H1 (cell line): ENCODE results near the gene TEX29. TPM values are rescaled to one million over a fixed set of nuclear protein-coding genes. Genes with fewer than 3 reads are reported as not detected.

Source experiments
- CTCF ChIA-PET: fragments of 300-600 bp; sonication (Branson Sonifier 250); formaldehyde crosslinking; loops from one replicate; lab custom pipeline; 2021; ENCODE audit not compliant: partially characterized antibody; lab: Charles Lee
- POLR2A ChIA-PET: fragments of 300-600 bp; sonication (Branson Sonifier 250); formaldehyde crosslinking; loops from one replicate; lab custom pipeline; 2021; ENCODE audit warnings: inconsistent platforms; ENCODE audit not compliant: partially characterized antibody; lab: Charles Lee
- DNase-seq, 2 experiments: peaks; one replicate each; pipeline versions ENCODE4 v3.0.0 to v3.0.0-alpha.2; 2010 to 2022; ENCODE audit warnings: low spot score in 2 of 2, low read depth in 1 of 2, mixed read lengths in 1 of 2
- FAIRE-seq: peaks from 2 replicates; lab custom pipeline; 2011; peaks lifted over from hg19 to GRCh38; lab: Jason Lieb, UNC
- H2AFZ ChIP-seq: 2 replicates; pipeline ENCODE4 v1.8.1; 2012; ENCODE audit warnings: low read length, inconsistent platforms
- H2AK5ac ChIP-seq: 2 replicates; pipeline ENCODE4 v1.6.1; 2013; ENCODE audit warnings: low read depth, low read length
- H2BK120ac ChIP-seq: replicated peaks from 2 replicates; pipeline ENCODE3; 2013; ENCODE audit warnings: low read depth, low read length, inconsistent platforms
- H2BK12ac ChIP-seq: 2 replicates; pipeline ENCODE4 v1.6.1; 2013; ENCODE audit warnings: low read depth, low read length
- H2BK15ac ChIP-seq: 2 replicates; pipeline ENCODE4 v1.6.1; 2013; ENCODE audit warnings: low read length
- H2BK20ac ChIP-seq: 2 replicates; pipeline ENCODE4 v1.6.1; 2013; ENCODE audit warnings: low read length
- H2BK5ac ChIP-seq: 2 replicates; pipeline ENCODE4 v1.6.1; 2013; ENCODE audit warnings: low read depth, low read length
- H3K14ac ChIP-seq: 2 replicates; pipeline ENCODE4 v1.6.1; 2013; ENCODE audit warnings: inconsistent platforms; ENCODE audit not compliant: insufficient read length
- H3K18ac ChIP-seq: 2 replicates; pipeline ENCODE4 v1.6.1; 2013; ENCODE audit warnings: low read length; ENCODE audit errors: extremely low read depth
- H3K23ac ChIP-seq: 2 replicates; pipeline ENCODE4 v1.6.1; 2013; ENCODE audit warnings: inconsistent platforms; ENCODE audit not compliant: insufficient read length
- H3K23me2 ChIP-seq: 2 replicates; pipeline ENCODE4 v1.6.1; 2013; ENCODE audit warnings: low read depth, low read length
- H3K27ac ChIP-seq: 2 replicates; pipeline ENCODE4 v1.6.1; 2011; ENCODE audit warnings: low read depth, low read length, inconsistent platforms
- H3K27me3 ChIP-seq, 4 experiments: replicated peaks in 1 of 4; 1 replicate in 1 of 4; 2 replicates in 3 of 4; pipeline versions ENCODE4 v1.6.1 to v1.8.1; 2011 to 2013; ENCODE audit warnings: low read length in 3 of 4, mild to moderate bottlenecking in 3 of 4, inconsistent platforms in 2 of 4, mixed read lengths in 2 of 4, moderate library complexity in 1 of 4; ENCODE audit not compliant: control insufficient read depth in 3 of 4, insufficient read depth in 3 of 4; ENCODE audit errors: extremely low read depth in 1 of 4
- H3K36me3 ChIP-seq, 4 experiments: 2 replicates each; pipeline versions ENCODE4 v1.6.1 to v1.8.1; 2011 to 2013; ENCODE audit warnings: mild to moderate bottlenecking in 4 of 4, low read length in 3 of 4, moderate library complexity in 2 of 4, control low read depth in 1 of 4, inconsistent platforms in 1 of 4; ENCODE audit not compliant: insufficient read depth in 4 of 4, control insufficient read depth in 2 of 4
- H3K4ac ChIP-seq: replicated peaks from 2 replicates; pipeline ENCODE3; 2013; ENCODE audit warnings: low read length, low read depth, mixed read lengths, inconsistent platforms; ENCODE audit not compliant: insufficient read length
- H3K4me1 ChIP-seq, 4 experiments: replicated peaks in 1 of 4; 1 replicate in 1 of 4; 2 replicates in 3 of 4; pipeline versions ENCODE4 v1.6.1 to v1.8.1; 2011 to 2013; ENCODE audit warnings: low read length in 3 of 4, inconsistent platforms in 2 of 4, mixed read lengths in 1 of 4; ENCODE audit not compliant: insufficient read depth in 4 of 4, control insufficient read depth in 3 of 4
- H3K4me2 ChIP-seq, 2 experiments: 2 replicates each; pipeline versions ENCODE4 v1.6.1 to v1.8.1; 2011 to 2013; ENCODE audit warnings: low read depth in 2 of 2, low read length in 2 of 2, control low read depth in 1 of 2, inconsistent platforms in 1 of 2, mild to moderate bottlenecking in 1 of 2; ENCODE audit not compliant: insufficient read depth in 1 of 2
- H3K4me3 ChIP-seq, 4 experiments: fragments of 200-600, 300-600 bp in 1 of 4; sonication (generic), shearing (Covaris generic), sonication (Bioruptor Twin) in 1 of 4; 2 replicates each; pipeline versions ENCODE4 v1.5.1 to v1.8.1; 2011 to 2016; ENCODE audit warnings: low read length in 4 of 4, low read depth in 3 of 4, control low read depth in 2 of 4, inconsistent platforms in 2 of 4, mild to moderate bottlenecking in 2 of 4, mixed read lengths in 1 of 4, moderate library complexity in 1 of 4; ENCODE audit not compliant: insufficient read depth in 2 of 4; ENCODE audit errors: extremely low read depth in 1 of 4
- H3K56ac ChIP-seq: replicated peaks from 2 replicates; pipeline ENCODE3; 2013; ENCODE audit warnings: low read depth, mild to moderate bottlenecking, mixed read lengths, low read length, inconsistent platforms; ENCODE audit not compliant: insufficient read length
- H3K79me1 ChIP-seq: 2 replicates; pipeline ENCODE4 v1.6.1; 2013; ENCODE audit warnings: low read depth, low read length, control low read depth
- H3K79me2 ChIP-seq, 2 experiments: 2 replicates each; pipeline versions ENCODE4 v1.6.1 to v1.8.1; 2012 to 2013; ENCODE audit warnings: low read length in 2 of 2, mild to moderate bottlenecking in 2 of 2, inconsistent platforms in 1 of 2; ENCODE audit not compliant: insufficient read depth in 2 of 2, control insufficient read depth in 1 of 2
- H3K9ac ChIP-seq, 4 experiments: replicated peaks in 1 of 4; 1 replicate in 1 of 4; 2 replicates in 3 of 4; pipeline versions ENCODE4 v1.6.1 to v1.8.1; 2011 to 2013; ENCODE audit warnings: low read depth in 3 of 4, low read length in 3 of 4, control low read depth in 2 of 4, mild to moderate bottlenecking in 2 of 4, moderate library complexity in 2 of 4, inconsistent platforms in 1 of 4; ENCODE audit errors: extremely low read depth in 1 of 4
- H3K9me3 ChIP-seq, 2 experiments: 2 replicates each; pipeline versions ENCODE4 v1.6.1 to v1.8.1; 2012 to 2013; ENCODE audit warnings: mild to moderate bottlenecking in 2 of 2, moderate library complexity in 2 of 2, control low read depth in 1 of 2, inconsistent platforms in 1 of 2, low read depth in 1 of 2, low read length in 1 of 2, mixed read lengths in 1 of 2; ENCODE audit not compliant: insufficient read depth in 2 of 2
- H4K20me1 ChIP-seq, 2 experiments: replicated peaks in 1 of 2; 2 replicates each; pipeline versions ENCODE3 to v1.8.1; 2011 to 2013; ENCODE audit warnings: inconsistent platforms in 2 of 2, low read length in 2 of 2, mild to moderate bottlenecking in 1 of 2; ENCODE audit not compliant: insufficient read depth in 2 of 2, control insufficient read depth in 1 of 2
- H4K5ac ChIP-seq: 2 replicates; pipeline ENCODE4 v1.6.1; 2013; ENCODE audit warnings: low read length, low read depth, mixed read lengths, inconsistent platforms; ENCODE audit not compliant: insufficient read length
- H4K8ac ChIP-seq: 2 replicates; pipeline ENCODE4 v1.8.0; 2013; ENCODE audit warnings: mild to moderate bottlenecking, moderate library complexity, low read length, inconsistent platforms; ENCODE audit not compliant: insufficient read depth; ENCODE audit errors: extremely low read depth
- H4K91ac ChIP-seq: replicated peaks from 2 replicates; pipeline ENCODE3; 2013; ENCODE audit warnings: low read length, mixed read lengths, inconsistent platforms; ENCODE audit not compliant: insufficient read length
- USF2 ChIP-seq: IDR thresholded peaks from 2 replicates; pipeline ENCODE4 v1.6.1; 2011; ENCODE audit warnings: low read length, improper control_type of control experiment
- WGBS, 2 experiments: shearing (Covaris generic) in 1 of 2; methylation state at CpG; one replicate each; pipeline versions ENCODE4 v1.1.6 to v1.1.7; 2013 to 2015; ENCODE audit warnings: low lambda C conversion rate in 2 of 2, mixed read lengths in 2 of 2, inconsistent platforms in 1 of 2, low coverage in 1 of 2, missing lambda C conversion rate in 1 of 2; ENCODE audit not compliant: insufficient replicate concordance in 2 of 2, insufficient coverage in 1 of 2, insufficient read length in 1 of 2; ENCODE audit errors: extremely low coverage in 1 of 2, missing lambda C conversion rate in 1 of 2; 5-methylcytosine and 5-hydroxymethylcytosine counted together
- polyA plus RNA-seq, 7 experiments: library from polyadenylated mRNA; depleted of rRNA in 3 of 7; stranded (reverse) in 5 of 7; unstranded in 2 of 7; fragments of >200 nt in 5 of 7; fragments of 200-250 nt in 2 of 7; gene quantifications; 1 replicate in 5 of 7; 2 replicates in 1 of 7; 4 replicates in 1 of 7; pipeline versions ENCODE4 v1.2.1 to v1.2.3, GENCODE V29; 2011 to 2013; ENCODE audit warnings: missing spikeins in 2 of 7, mixed read lengths in 2 of 7
- total RNA-seq: library from RNA; stranded (reverse); fragmentation: NEBNext Ultra II Directional; extraction: Animal tissue kit (Norgen Biotek cat#: 25700); gene quantifications from 2 replicates; pipeline ENCODE4 v1.2.1, GENCODE V29; 2021

Gene TEX29
- total and polyA plus RNA-seq, 2 of the 8 experiments (the other 6 are each of a cell fraction or from before 2014, with no cell fraction given) = 0.08 TPM; not detected in 1

- Histone ChIP-seq H2AFZ (no peak overlapping the region), H3K9ac (no peak overlapping the region), H3K18ac (no peak overlapping the region), H3K36me3 (no peaks in the 10 kb centered on the region), H4K8ac (0 out of 2 replicates have a peak overlapping the region, but pooled peaks have one; percentile 9), H2BK12ac (no peak overlapping the region), H3K4ac (no peak overlapping the region), H3K79me1 (no peaks in the 10 kb centered on the region), H4K20me1 (no peaks in the 10 kb centered on the region), H2BK5ac (no peak overlapping the region), H2BK120ac (no peak overlapping the region), H3K14ac (no peak overlapping the region), H2BK15ac (no peak overlapping the region), H4K91ac (no peak overlapping the region), H3K9me3 (no peaks in the 10 kb centered on the region; a peak in 1 of 4 replicates), H2AK5ac (no peak overlapping the region), H2BK20ac (no peak overlapping the region), H3K4me3 (no peak overlapping the region), H3K4me1 (peaks cover 0 to 5% (median 2%) of the 10 kb centered on the region in 4 experiments; a peak in 4 of 7 replicates), H3K23ac (no peak overlapping the region), H3K27ac (no peak overlapping the region), H3K79me2 (no peaks in the 10 kb centered on the region), H4K5ac (no peak overlapping the region), H3K27me3 (no peaks in the 10 kb centered on the region), H3K56ac (no peak overlapping the region), H3K4me2 (no peak overlapping the region), H3K23me2 (no peaks in the 10 kb centered on the region)
- no peak for FAIRE-seq
- DNase-seq = no peak
- 89% methylated on average over 9 of the region's 9 CpGs; no CpG with 5 or more reads in 1 of the 2 experiments for WGBS, 2 experiments
- ChIA-PET CTCF (no interaction called here), POLR2A (no interaction called here)
- no peak for TF ChIP-seq USF2
Measured at GRCh38 chr13:111342721-111343120, 22.3 kb downstream of the TEX29 start.
